Type B pancreatic cell (in vitro differentiated cells): ENCODE data around the gene CTNNA3. TPM values are rescaled to one million over a fixed set of nuclear protein-coding genes. Genes with fewer than 3 reads are reported as not detected.
"Not testable (repeated sequence)": the region's sequence is repeated elsewhere in the genome, so short reads cannot be mapped to it uniquely, and the experiment has no call there.

Experiments used
- DNase-seq: peaks from one replicate; pipeline ENCODE4 v3.0.0; 2021; ENCODE audit warnings: mixed read lengths; ENCODE audit not compliant: unreplicated experiment; ENCODE audit errors: extremely low spot score
- H3K27ac Mint-ChIP-seq: 2 replicates; pipeline ENCODE4 v1.8.0; 2021; ENCODE audit warnings: mild to moderate bottlenecking, mixed read lengths
- H3K27me3 Mint-ChIP-seq: 2 replicates; pipeline ENCODE4 v1.8.0; 2021; ENCODE audit warnings: mixed read lengths
- H3K36me3 Mint-ChIP-seq: 2 replicates; pipeline ENCODE4 v1.8.0; 2021; ENCODE audit warnings: mixed read lengths
- H3K4me1 Mint-ChIP-seq: one replicate; pipeline ENCODE4 v1.8.0; 2021; ENCODE audit warnings: mixed read lengths; ENCODE audit not compliant: unreplicated experiment
- H3K4me3 Mint-ChIP-seq: 2 replicates; pipeline ENCODE4 v1.8.0; 2021; ENCODE audit warnings: mild to moderate bottlenecking, mixed read lengths
- H3K9me3 Mint-ChIP-seq: 2 replicates; pipeline ENCODE4 v1.8.0; 2021; ENCODE audit warnings: mixed read lengths
- total RNA-seq: library from RNA; stranded (reverse); gene quantifications from 2 replicates; pipeline ENCODE4 v1.2.1, GENCODE V29; 2021; ENCODE audit warnings: low replicate concordance
- TF ChIP-seq, protein P1 (sequence below): fragments of 200-600 bp; sonication (generic); conservative IDR thresholded peaks from 2 replicates; pipeline ENCODE4 v1.5.0; 2021; ENCODE audit warnings: antibody characterized with exemption, mild to moderate bottlenecking

Gene CTNNA3
- total RNA-seq, 1 donor from 2014 or later = 2.6 TPM

GRCh38 chr10:67401711-67402110, 294.3 kb downstream of the CTNNA3 start:
- Mint-ChIP-seq H3K4me3 (no peak overlapping the region), H3K27ac (no peak overlapping the region), H3K27me3 (peaks cover 2% of the 10 kb centered on the region), H3K9me3 (no peaks in the 10 kb centered on the region), H3K4me1 (no peaks in the 10 kb centered on the region), H3K36me3 (no peaks in the 10 kb centered on the region)
- DNase-seq = no peak
- TF ChIP-seq, protein P1, sequence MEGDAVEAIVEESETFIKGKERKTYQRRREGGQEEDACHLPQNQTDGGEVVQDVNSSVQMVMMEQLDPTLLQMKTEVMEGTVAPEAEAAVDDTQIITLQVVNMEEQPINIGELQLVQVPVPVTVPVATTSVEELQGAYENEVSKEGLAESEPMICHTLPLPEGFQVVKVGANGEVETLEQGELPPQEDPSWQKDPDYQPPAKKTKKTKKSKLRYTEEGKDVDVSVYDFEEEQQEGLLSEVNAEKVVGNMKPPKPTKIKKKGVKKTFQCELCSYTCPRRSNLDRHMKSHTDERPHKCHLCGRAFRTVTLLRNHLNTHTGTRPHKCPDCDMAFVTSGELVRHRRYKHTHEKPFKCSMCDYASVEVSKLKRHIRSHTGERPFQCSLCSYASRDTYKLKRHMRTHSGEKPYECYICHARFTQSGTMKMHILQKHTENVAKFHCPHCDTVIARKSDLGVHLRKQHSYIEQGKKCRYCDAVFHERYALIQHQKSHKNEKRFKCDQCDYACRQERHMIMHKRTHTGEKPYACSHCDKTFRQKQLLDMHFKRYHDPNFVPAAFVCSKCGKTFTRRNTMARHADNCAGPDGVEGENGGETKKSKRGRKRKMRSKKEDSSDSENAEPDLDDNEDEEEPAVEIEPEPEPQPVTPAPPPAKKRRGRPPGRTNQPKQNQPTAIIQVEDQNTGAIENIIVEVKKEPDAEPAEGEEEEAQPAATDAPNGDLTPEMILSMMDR = no peak

DNA sequence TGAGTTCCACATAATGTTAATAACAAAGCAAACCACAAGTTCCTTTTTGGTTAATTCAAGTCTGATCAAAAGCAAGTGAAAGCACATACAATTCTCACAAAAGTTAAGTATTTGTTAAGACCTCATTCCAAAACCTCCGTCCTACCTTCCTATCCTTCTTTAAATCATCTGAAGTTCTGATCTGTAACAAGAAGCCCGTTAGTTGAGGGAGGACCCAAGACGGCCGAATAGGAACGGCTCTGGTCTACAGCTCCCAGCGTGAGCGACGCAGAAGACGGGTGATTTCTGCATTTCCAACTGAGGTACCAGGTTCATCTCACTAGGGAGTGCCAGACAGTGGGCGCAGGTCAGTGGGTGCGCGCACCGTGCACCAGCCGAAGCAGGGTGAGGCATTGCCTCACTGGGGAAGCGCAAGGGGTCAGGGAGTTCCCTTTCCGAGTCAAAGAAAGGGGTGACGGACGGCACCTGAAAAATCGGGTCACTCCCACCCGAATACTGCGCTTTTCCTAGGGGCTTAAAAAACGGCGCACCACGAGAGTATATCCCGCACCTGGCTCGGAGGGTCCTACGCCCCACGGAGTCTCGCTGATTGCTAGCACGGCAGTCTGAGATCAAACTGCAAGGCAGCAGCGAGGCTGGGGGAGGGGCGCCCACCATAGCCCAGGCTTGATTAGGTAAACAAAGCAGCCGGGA, 309.0 kb downstream of the CTNNA3 start:
- not testable (repeated sequence) for H3K36me3 Mint-ChIP-seq, H3K27me3 Mint-ChIP-seq
- peak overlapping the region; percentile 64 for H3K27ac Mint-ChIP-seq

GRCh38 chr10:67386260-67386659, 309.7 kb downstream of the CTNNA3 start:
- peaks cover 10% of the 10 kb centered on the region for H3K4me1 Mint-ChIP-seq
- DNase-seq = no peak
- H3K36me3 Mint-ChIP-seq = no peaks in the 10 kb centered on the region
- no peaks in the 10 kb centered on the region for H3K9me3 Mint-ChIP-seq
- H3K4me3 Mint-ChIP-seq = peak overlapping the region; percentile 88
- peak overlapping the region; percentile 54 for H3K27ac Mint-ChIP-seq
- TF ChIP-seq, protein P1 = no peak
- no peaks in the 10 kb centered on the region for H3K27me3 Mint-ChIP-seq

More for the DNA sequence above, 309.0 kb downstream of the CTNNA3 start:
- H3K4me1 Mint-ChIP-seq, DNase-seq, H3K9me3 Mint-ChIP-seq: not testable (repeated sequence)
- peak overlapping the region; percentile 88 for H3K4me3 Mint-ChIP-seq

DNA sequence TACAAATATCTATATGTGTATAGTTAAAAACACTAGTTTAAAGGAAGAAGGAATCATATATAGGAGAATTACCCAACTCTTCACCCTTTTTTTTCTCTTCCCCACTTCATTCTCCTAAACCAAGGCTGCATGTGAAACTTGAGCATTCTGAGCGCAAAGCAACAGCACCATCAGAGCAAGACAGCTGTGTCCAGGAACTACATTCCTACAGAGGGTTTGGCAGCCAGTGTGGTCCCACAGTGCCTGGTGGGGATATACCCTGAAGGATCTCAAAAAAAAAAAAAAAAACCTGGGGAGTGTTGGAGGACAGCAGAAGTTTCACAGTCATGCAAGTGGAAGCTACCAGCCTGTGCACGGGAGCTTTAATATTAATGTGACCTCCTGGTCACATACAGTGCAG, 310.4 kb downstream of the CTNNA3 start:
- no peak for DNase-seq
- H3K4me1 Mint-ChIP-seq = peaks cover 10% of the 10 kb centered on the region
- H3K27ac Mint-ChIP-seq = peak overlapping the region; percentile 58
- TF ChIP-seq, protein P1 = no peak
- no peaks in the 10 kb centered on the region for H3K27me3 Mint-ChIP-seq
- H3K4me3 Mint-ChIP-seq = peak overlapping the region; percentile 44
- H3K9me3 Mint-ChIP-seq = no peaks in the 10 kb centered on the region
- H3K36me3 Mint-ChIP-seq = no peaks in the 10 kb centered on the region

DNA sequence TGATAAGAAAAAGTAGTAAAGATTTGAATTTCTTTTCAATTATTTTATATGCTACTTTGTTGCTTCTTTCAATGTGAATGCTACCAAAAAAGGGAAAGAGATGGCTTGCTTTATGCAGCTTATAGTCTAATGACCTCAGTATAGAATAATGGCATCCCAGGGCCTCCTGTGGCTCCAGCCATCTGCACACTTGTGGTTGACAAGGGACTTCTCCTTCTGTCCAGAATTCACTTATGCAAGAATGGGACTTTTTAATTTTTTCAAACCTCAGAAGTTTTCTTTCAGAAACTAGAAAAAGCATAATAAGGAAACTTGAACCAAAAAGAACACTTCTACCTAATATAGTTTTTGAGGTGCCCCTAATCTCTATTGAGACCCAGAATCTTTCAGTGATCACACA, 310.9 kb downstream of the CTNNA3 start:
- Mint-ChIP-seq H3K4me1 (peaks cover 10% of the 10 kb centered on the region), H3K27me3 (no peaks in the 10 kb centered on the region), H3K4me3 (no peak overlapping the region), H3K36me3 (no peaks in the 10 kb centered on the region), H3K9me3 (no peaks in the 10 kb centered on the region), H3K27ac (peak overlapping the region; percentile 58)
- TF ChIP-seq, protein P1 = no peak
- no peak for DNase-seq

DNA sequence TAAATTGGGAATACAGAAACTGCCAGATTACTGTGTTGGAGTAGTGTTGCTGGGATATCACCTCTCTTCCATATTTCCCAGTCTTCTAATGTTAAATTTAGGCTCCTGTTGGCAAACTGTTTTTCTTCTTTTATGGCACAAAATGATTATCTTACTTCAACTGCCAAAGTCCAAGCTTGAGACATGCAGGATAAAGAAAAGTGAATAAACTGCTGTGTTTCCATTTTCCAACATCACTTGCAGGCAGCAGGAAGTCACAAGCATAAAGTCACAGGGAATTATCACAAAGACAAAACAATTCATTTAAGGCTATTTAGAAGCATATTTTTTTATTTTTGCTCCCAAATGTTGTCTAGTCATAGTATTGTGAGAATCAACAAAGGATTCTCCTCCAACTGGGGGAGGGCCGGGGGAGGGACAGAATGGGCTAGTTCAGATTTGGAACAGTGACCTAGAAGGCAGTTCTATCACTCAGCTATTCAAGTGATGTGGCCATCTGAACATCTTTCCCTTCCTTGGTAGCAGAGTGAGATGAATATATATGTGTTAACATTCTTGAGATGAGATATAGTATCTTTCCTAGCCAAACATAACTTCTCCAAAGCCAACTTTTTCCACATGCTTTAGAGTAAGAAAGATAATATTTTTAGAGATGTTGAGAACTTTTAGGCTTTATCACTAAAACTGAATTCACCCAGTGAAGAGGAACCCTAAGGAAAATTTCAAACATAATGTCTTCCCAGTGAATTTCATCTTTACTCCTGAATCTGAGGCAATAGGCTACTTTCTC, 364.7 kb downstream of the CTNNA3 start:
- no peaks in the 10 kb centered on the region for H3K36me3 Mint-ChIP-seq
- H3K4me3 Mint-ChIP-seq = no peak overlapping the region
- no peaks in the 10 kb centered on the region for H3K4me1 Mint-ChIP-seq
- DNase-seq = no peak
- TF ChIP-seq, protein P1 = no peak
- no peak overlapping the region for H3K27ac Mint-ChIP-seq
- no peaks in the 10 kb centered on the region for H3K9me3 Mint-ChIP-seq
- H3K27me3 Mint-ChIP-seq = no peaks in the 10 kb centered on the region
